Epithelial cell of esophagus (primary cell): ENCODE data around the gene NFATC2.

Source experiments
- DNase-seq: peaks from one replicate; pipeline ENCODE4 v3.0.0; 2010; ENCODE audit warnings: low read depth
- H3K4me3 ChIP-seq: 2 replicates; pipeline ENCODE4 v1.5.1; 2011; ENCODE audit warnings: mild to moderate bottlenecking, low read length, control low read depth
- CTCF ChIP-seq: IDR thresholded peaks from 2 replicates; pipeline ENCODE4 v1.5.1; 2011; ENCODE audit warnings: low read depth, mild to moderate bottlenecking, low read length, control low read depth, inconsistent platforms; ENCODE audit not compliant: insufficient read depth; ENCODE audit errors: missing control alignments

Gene NFATC2

GRCh38 chr20:51562027-51562331 is 19.5 kb upstream of the NFATC2 start:
- DNase-seq: no peak
- H3K4me3 ChIP-seq: no peak overlapping the region
- no peak for TF ChIP-seq CTCF

GRCh38 chr20:51560550-51561307 is 18.2 kb upstream of the NFATC2 start:
- TF ChIP-seq CTCF: no peak
- no peak for DNase-seq
- H3K4me3 ChIP-seq: no peak overlapping the region

GRCh38 chr20:51560042-51560441 is 17.5 kb upstream of the NFATC2 start:
- no peak for DNase-seq
- no peak overlapping the region for H3K4me3 ChIP-seq
- TF ChIP-seq CTCF: no peak

GRCh38 chr20:51554538-51555165 is 12.1 kb upstream of the NFATC2 start:
- peak; percentile 73 for DNase-seq
- H3K4me3 ChIP-seq: no peak overlapping the region
- no peak for TF ChIP-seq CTCF

- no peak for TF ChIP-seq CTCF
- DNase-seq: peak; percentile 73
- no peak overlapping the region for H3K4me3 ChIP-seq
Measured at GRCh38 chr20:51553897-51554486, 11.5 kb upstream of the NFATC2 start.

- no peak for TF ChIP-seq CTCF
- no peak for DNase-seq
- no peak overlapping the region for H3K4me3 ChIP-seq
Measured at GRCh38 chr20:51551186-51551585, 8.7 kb upstream of the NFATC2 start.
